K562 (cell line): Measurements from ENCODE around the gene TRAK1. TPM values are rescaled to one million over a fixed set of nuclear protein-coding genes. Genes with fewer than 3 reads are reported as not detected.

Source experiments
- ATAC-seq: fragments of 200-7000 bp; cut with Tn5 transposase; 3 replicates; pipeline ENCODE4 v1.9.1; 2020; ENCODE audit warnings: moderate library complexity
- BruUV-seq: library from RNA; stranded (reverse); fragments of 400-500 nt; replicated peaks from 2 replicates; lab custom pipeline; 2021; lab: Mats Ljungman, UMichigan
- CTCF ChIA-PET: fragments of 300-600 bp; formaldehyde crosslinking; extraction: SDS; loops from one replicate; lab custom pipeline; 2021; ENCODE audit warnings: low intra/inter-chr PET ratio; lab: Yijun Ruan, JAX
- POLR2A ChIA-PET: fragments of 300-600, 350-650 bp; sonication (Branson Sonifier 250); formaldehyde crosslinking; extraction: SDS; loops from one replicate; lab custom pipeline; 2021; ENCODE audit warnings: antibody characterized with exemption, inconsistent platforms; lab: Yijun Ruan, JAX
- DNase-seq, 4 experiments: peaks; one replicate each; pipeline versions ENCODE4 v3.0.0 to v3.0.0-alpha.2; 2011 to 2018; ENCODE audit warnings: low spot score in 3 of 4, mixed read lengths in 3 of 4; ENCODE audit errors: extremely low read depth in 1 of 4
- FAIRE-seq: peaks from 2 replicates; lab custom pipeline; 2011; peaks lifted over from hg19 to GRCh38; lab: Jason Lieb, UNC
- H2AFZ ChIP-seq: 2 replicates; pipeline ENCODE4 v1.6.0; 2011; ENCODE audit warnings: low read depth, low read length, control low read depth, inconsistent platforms
- H3K27ac ChIP-seq: fragments of 200-600 bp; 3 replicates; pipeline ENCODE4 v1.8.0; 2011; ENCODE audit warnings: low read depth, mild to moderate bottlenecking, control low read depth, inconsistent platforms, low read length, moderate library complexity, mixed read lengths; ENCODE audit errors: extremely low read depth
- H3K27me3 ChIP-seq, 2 experiments: fragments of 300-600 bp in 1 of 2; 2 replicates in 1 of 2; 3 replicates in 1 of 2; pipeline versions ENCODE4 v1.6.0 to v1.8.0; 2011; ENCODE audit warnings: inconsistent platforms in 2 of 2, low read length in 2 of 2, mild to moderate bottlenecking in 1 of 2, mixed read lengths in 1 of 2, moderate library complexity in 1 of 2; ENCODE audit not compliant: control insufficient read depth in 2 of 2, insufficient read depth in 2 of 2
- H3K36me3 ChIP-seq: fragments of 300-600 bp; 3 replicates; pipeline ENCODE4 v1.8.0; 2011; ENCODE audit warnings: mild to moderate bottlenecking, low read length, inconsistent platforms; ENCODE audit not compliant: control insufficient read depth, insufficient read depth
- H3K4me1 ChIP-seq, 2 experiments: fragments of 200-600 bp in 1 of 2; replicated peaks in 1 of 2; 2 replicates in 1 of 2; 3 replicates in 1 of 2; pipeline versions ENCODE4 v1.5.1 to v1.8.0; 2011; ENCODE audit warnings: inconsistent platforms in 2 of 2, low read length in 2 of 2, mild to moderate bottlenecking in 1 of 2, mixed read lengths in 1 of 2, moderate library complexity in 1 of 2; ENCODE audit not compliant: control insufficient read depth in 2 of 2, insufficient read depth in 2 of 2
- H3K4me2 ChIP-seq: 2 replicates; pipeline ENCODE4 v1.6.1; 2011; ENCODE audit warnings: low read length, control low read depth, inconsistent platforms, mixed read lengths; ENCODE audit not compliant: insufficient read depth
- H3K4me3 ChIP-seq: fragments of 200-600 bp; sonication (generic), shearing (Covaris generic); 2 replicates; pipeline ENCODE4 v1.5.1; 2016; ENCODE audit warnings: control low read depth, inconsistent platforms
- H3K79me2 ChIP-seq: fragments of 200-600 bp; 3 replicates; pipeline ENCODE4 v1.8.0; 2011; ENCODE audit warnings: low read length, inconsistent platforms; ENCODE audit not compliant: control insufficient read depth, insufficient read depth
- H3K9ac ChIP-seq, 2 experiments: 2 replicates each; pipeline versions ENCODE4 v1.6.0 to v1.6.1; 2011; ENCODE audit warnings: low read depth in 2 of 2, low read length in 2 of 2, control low read depth in 1 of 2, inconsistent platforms in 1 of 2, mild to moderate bottlenecking in 1 of 2, mixed read lengths in 1 of 2; ENCODE audit not compliant: insufficient read depth in 1 of 2
- H3K9me1 ChIP-seq: one replicate; pipeline ENCODE4 v1.6.0; 2011; ENCODE audit warnings: inconsistent platforms, mild to moderate bottlenecking, low read length, moderate library complexity; ENCODE audit not compliant: control insufficient read depth, insufficient read depth
- H3K9me3 ChIP-seq: replicated peaks from 2 replicates; pipeline ENCODE4 v1.5.1; 2011; ENCODE audit warnings: low read depth, low read length, inconsistent platforms; ENCODE audit not compliant: control insufficient read depth, insufficient read depth
- H4K20me1 ChIP-seq: replicated peaks from 2 replicates; pipeline ENCODE4 v1.6.1; 2011; ENCODE audit warnings: low read length, inconsistent platforms, mixed read lengths; ENCODE audit not compliant: control insufficient read depth, insufficient read depth
- COPS2 ChIP-seq: fragments of 450-650 bp; conservative IDR thresholded peaks from 2 replicates; pipeline ENCODE4 v1.6.1; 2016; ENCODE audit warnings: mild to moderate bottlenecking, moderate library complexity
- KDM1A ChIP-seq, 2 experiments: fragments of 450-650 bp; IDR thresholded peaks; 2 replicates each; pipeline ENCODE4 v1.6.1; 2016; ENCODE audit warnings: mild to moderate bottlenecking in 2 of 2
- KDM5B ChIP-seq: fragments of 200-600 bp; sonication (generic); IDR thresholded peaks from 2 replicates; pipeline ENCODE4 v1.6.1; 2012; ENCODE audit warnings: low read depth, mild to moderate bottlenecking, moderate library complexity, low read length, control low read depth, inconsistent platforms; ENCODE audit not compliant: insufficient replicate concordance
- MEF2A ChIP-seq: IDR thresholded peaks from 2 replicates; pipeline ENCODE4 v1.6.1; 2011; ENCODE audit warnings: low read depth, mild to moderate bottlenecking, low read length, moderate library complexity; ENCODE audit not compliant: control insufficient read depth
- NFIX ChIP-seq: fragments of 250-450 bp; sonication (Bioruptor Pico); IDR thresholded peaks from 2 replicates; pipeline ENCODE4 v1.4.0; 2020; ENCODE audit warnings: low read depth, mild to moderate bottlenecking, moderate library complexity
- NONO ChIP-seq, 2 experiments: fragments of 200-400 bp in 1 of 2; fragments of 450-650 bp in 1 of 2; formaldehyde crosslinking in 1 of 2; IDR thresholded peaks; 2 replicates each; pipeline ENCODE4 v1.6.1; 2017; ENCODE audit warnings: low read depth in 2 of 2, mild to moderate bottlenecking in 2 of 2, moderate library complexity in 2 of 2, low read length in 1 of 2
- PBX2 ChIP-seq, 2 experiments: IDR thresholded peaks in 1 of 2; conservative IDR thresholded peaks in 1 of 2; 2 replicates each; pipeline ENCODE4 v1.6.1; 2016; ENCODE audit warnings: low read depth in 2 of 2, mild to moderate bottlenecking in 1 of 2, missing compliant biosample characterization in 1 of 2, missing genetic modification characterization in 1 of 2, moderate library complexity in 1 of 2
- PCBP1 ChIP-seq: fragments of 200-400 bp; formaldehyde crosslinking; IDR thresholded peaks from 2 replicates; pipeline ENCODE4 v1.6.1; 2018; ENCODE audit warnings: mild to moderate bottlenecking, low read depth, low read length; ENCODE audit not compliant: poor library complexity, severe bottlenecking
- POLR2A ChIP-seq: fragments of 450-650 bp; conservative IDR thresholded peaks from 2 replicates; pipeline ENCODE4 v1.6.1; 2016
- RBM14 ChIP-seq: fragments of 200-400 bp; formaldehyde crosslinking; IDR thresholded peaks from 2 replicates; pipeline ENCODE4 v1.6.1; 2018; ENCODE audit warnings: low read depth, mild to moderate bottlenecking, low read length, moderate library complexity, borderline replicate concordance; ENCODE audit not compliant: insufficient read depth
- RBM25 ChIP-seq: fragments of 200-400 bp; formaldehyde crosslinking; IDR thresholded peaks from 2 replicates; pipeline ENCODE4 v1.6.1; 2018; ENCODE audit warnings: low read length, low read depth, moderate library complexity; ENCODE audit not compliant: severe bottlenecking
- RBM34 ChIP-seq: fragments of 200-400 bp; formaldehyde crosslinking; IDR thresholded peaks from 2 replicates; pipeline ENCODE4 v1.6.1; 2018; ENCODE audit warnings: low read length, borderline replicate concordance; ENCODE audit not compliant: insufficient read depth
- SREBF2 ChIP-seq: sonication (generic); formaldehyde crosslinking; IDR thresholded peaks from 2 replicates; pipeline ENCODE4 v1.4.0; 2020; ENCODE audit warnings: mild to moderate bottlenecking, missing genetic modification reagents
- TAF9B ChIP-seq: fragments of 450-650 bp; IDR thresholded peaks from 2 replicates; pipeline ENCODE4 v1.6.1; 2018; ENCODE audit warnings: mild to moderate bottlenecking; ENCODE audit not compliant: partially characterized antibody
- TCF3 ChIP-seq: sonication (generic); formaldehyde crosslinking; IDR thresholded peaks from 2 replicates; pipeline ENCODE4 v1.4.0; 2020; ENCODE audit warnings: mild to moderate bottlenecking, missing genetic modification reagents
- TCF7 ChIP-seq: sonication (generic); IDR thresholded peaks from 2 replicates; pipeline ENCODE4 v1.6.1; 2016; ENCODE audit warnings: antibody characterized with exemption, borderline replicate concordance
- ZKSCAN3 ChIP-seq: fragments of 250-450 bp; sonication (Bioruptor Pico); IDR thresholded peaks from 2 replicates; pipeline ENCODE4 v1.4.0; 2020
- ZNF354B ChIP-seq: fragments of 250-450 bp; sonication (Bioruptor Pico); IDR thresholded peaks from 2 replicates; pipeline ENCODE4 v1.4.0; 2020
- ZNF551 ChIP-seq: fragments of 250-450 bp; sonication (Bioruptor Pico); IDR thresholded peaks from 2 replicates; pipeline ENCODE4 v1.5.0; 2021; ENCODE audit warnings: mild to moderate bottlenecking, moderate library complexity
- WGBS: fragments of 100-300 bp; shearing (Covaris generic); methylation state at CpG from one replicate; pipeline ENCODE4 v1.1.6; 2016; ENCODE audit warnings: low coverage, mixed read lengths; ENCODE audit not compliant: insufficient coverage; ENCODE audit errors: missing lambda C conversion rate; 5-methylcytosine and 5-hydroxymethylcytosine counted together
- in situ Hi-C: fragments of 300-500 bp; cut with MboI; formaldehyde crosslinking; loops from 4 replicates; pipeline ENCODE4 v1.15.0; 2018; ENCODE audit warnings: inconsistent platforms, mixed read lengths
- intact Hi-C: fragments of 100-400 bp; cut with micrococcal nuclease; formaldehyde crosslinking; loops from 2 replicates; pipeline ENCODE4 v1.14.2; 2022
- polyA plus RNA-seq, 8 experiments: library from polyadenylated mRNA; depleted of rRNA in 4 of 8; stranded (reverse) in 5 of 8; unstranded in 3 of 8; fragments of >200 nt; fragmentation: Nextera tagmentation in 2 of 8; fragmentation: Illumina TruSeq in 1 of 8; extraction: Ambion mirVana in 2 of 8; extraction: Trizol in 1 of 8; gene quantifications; 2 replicates each; pipeline versions ENCODE4 v1.2.1 to v1.2.3, GENCODE V29; 2011 to 2014; ENCODE audit warnings: inconsistent platforms in 1 of 8, missing spikeins in 1 of 8
- total RNA-seq, 7 experiments: library from RNA; depleted of rRNA in 6 of 7; stranded (reverse); fragments of >200 nt in 6 of 7; fragmentation: Illumina TruSeq in 2 of 7; extraction: Trizol in 2 of 7; gene quantifications; 2 replicates each; pipeline versions ENCODE4 v1.2.1 to v1.2.3, GENCODE V29; 2011 to 2021; ENCODE audit warnings: low replicate concordance in 1 of 7
- TF ChIP-seq, protein P1 (sequence below): fragments of 250-450 bp; sonication (Bioruptor Pico); IDR thresholded peaks from 2 replicates; pipeline ENCODE4 v1.6.1; 2021; ENCODE audit warnings: mild to moderate bottlenecking

The TRAK1 gene
- total and polyA plus RNA-seq, 9 of the 15 experiments (the other 6 are each of a cell fraction or from before 2014, with no cell fraction given): 5.3 to 28.5 (median 17.5) TPM

DNA sequence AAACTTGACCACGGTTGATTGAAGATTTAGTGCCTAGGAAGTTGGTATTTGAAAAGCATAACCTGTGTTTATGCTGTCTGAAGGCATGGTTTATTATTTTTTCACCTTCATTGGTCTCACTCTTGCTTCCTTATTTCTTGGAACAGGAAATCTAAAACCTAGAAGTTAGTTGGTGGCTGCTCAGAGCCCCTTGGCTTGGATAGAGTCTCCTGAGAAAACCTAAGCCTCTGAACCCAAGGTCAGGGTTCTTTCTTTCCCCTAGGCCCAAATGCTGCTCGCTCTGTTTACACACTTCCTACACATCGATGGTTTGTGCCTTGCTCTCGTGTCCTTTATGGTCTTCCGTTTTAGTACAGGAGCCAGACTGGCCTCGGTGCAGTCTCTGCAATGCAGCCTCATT, 82.2 kb downstream of the TRAK1 start:
- no peaks in the 10 kb centered on the region for H4K20me1 ChIP-seq
- TF ChIP-seq SREBF2 (CRISPR knock-in tag): no peak
- TF ChIP-seq NONO (IDR thresholded peaks at IDR 0.05; ENCODE audit: low read depth in 2 of 2, low read length in 1 of 2): no peak
- TF ChIP-seq PCBP1: no peak
- no peak for TF ChIP-seq ZNF354B
- no peak for TF ChIP-seq RBM34
- no peak for TF ChIP-seq TAF9B
- no peak for TF ChIP-seq ZKSCAN3 (CRISPR knock-in tag)
- TF ChIP-seq MEF2A: no peak
- no peak for TF ChIP-seq RBM14
- no peak for TF ChIP-seq KDM5B
- no peak for TF ChIP-seq COPS2
- TF ChIP-seq KDM1A (IDR thresholded peaks at IDR 0.05): no peak
- no peak for TF ChIP-seq ZNF551
- TF ChIP-seq PBX2 (CRISPR knock-in tag; IDR thresholded peaks at IDR 0.05; ENCODE audit: low read depth): no peak
- no peak for TF ChIP-seq PBX2 (tag; conservative IDR thresholded peaks at IDR 0.05; ENCODE audit: low read depth)
- no peak for TF ChIP-seq TCF3
- no peak for TF ChIP-seq NFIX (CRISPR knock-in tag)
- TF ChIP-seq POLR2A: no peak
- TF ChIP-seq, protein P1, sequence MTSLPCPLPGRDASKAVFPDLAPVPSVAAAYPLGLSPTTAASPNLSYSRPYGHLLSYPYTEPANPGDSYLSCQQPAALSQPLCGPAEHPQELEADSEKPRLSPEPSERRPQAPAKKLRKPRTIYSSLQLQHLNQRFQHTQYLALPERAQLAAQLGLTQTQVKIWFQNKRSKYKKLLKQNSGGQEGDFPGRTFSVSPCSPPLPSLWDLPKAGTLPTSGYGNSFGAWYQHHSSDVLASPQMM (CRISPR knock-in tag): no peak
- TF ChIP-seq RBM25: no peak
- TF ChIP-seq TCF7: no peak
- POLR2A ChIA-PET: no interaction called here
- CTCF ChIA-PET: no interaction called here
- DNase-seq (no peak), ATAC-seq (no peak), FAIRE-seq (no peak)
- H3K27ac ChIP-seq: no peak overlapping the region
- H3K9me3 ChIP-seq: no peaks in the 10 kb centered on the region
- H3K27me3 ChIP-seq: no peaks in the 10 kb centered on the region
- H3K4me1 ChIP-seq: peaks cover 0 to 3% of the 10 kb centered on the region in 2 experiments; a peak in 3 of 5 replicates
- WGBS: 54% methylated on average over 6 of the region's 6 CpGs
- peaks cover 2% of the 10 kb centered on the region for H3K9me1 ChIP-seq
- intact Hi-C loops (no loop called here), in situ Hi-C loops (no loop called here)
- no TSS peak for BruUV-seq
- H3K4me3 ChIP-seq: no peak overlapping the region
- 0 out of 3 replicates have a peak, but pooled peaks cover 3% of the 10 kb centered on the region for H3K36me3 ChIP-seq
- H2AFZ ChIP-seq: no peak overlapping the region
- H3K4me2 ChIP-seq: no peak overlapping the region
- no peaks in the 10 kb centered on the region for H3K79me2 ChIP-seq
- no peak overlapping the region for H3K9ac ChIP-seq
